PC-3 (cell line): ENCODE results near the gene NELFA. TPM values are rescaled to one million over a fixed set of nuclear protein-coding genes. Genes with fewer than 3 reads are reported as not detected.

Experiments
- ATAC-seq: fragments of 200-7000 bp; cut with Tn5 transposase; 2 replicates; pipeline ENCODE4 v1.9.1; 2020; ENCODE audit warnings: mild to moderate bottlenecking, moderate library complexity
- BruUV-seq: library from RNA; stranded (reverse); fragments of 400-500 nt; replicated peaks from 2 replicates; lab custom pipeline; 2021; lab: Mats Ljungman, UMichigan
- CTCF ChIA-PET: fragments of 300-600 bp; sonication (Branson Sonifier 250); formaldehyde crosslinking; loops from one replicate; lab custom pipeline; 2022; ENCODE audit warnings: antibody characterized with exemption; lab: Charles Lee
- POLR2A ChIA-PET: fragments of 300-600 bp; sonication (Branson Sonifier 250); formaldehyde crosslinking; loops from one replicate; lab custom pipeline; 2022; ENCODE audit warnings: antibody characterized with exemption; ENCODE audit not compliant: unreplicated experiment; lab: Charles Lee
- DNase-seq: peaks from one replicate; pipeline ENCODE4 v3.0.0-alpha.2; 2015
- H2AFZ ChIP-seq: fragments of 300-600 bp; sonication (generic); 2 replicates; pipeline ENCODE4 v1.6.0; 2016; ENCODE audit warnings: antibody characterized with exemption, low read length
- H3F3A ChIP-seq: fragments of 300-600 bp; sonication (generic); one replicate; pipeline ENCODE4 v1.6.0; 2017; ENCODE audit warnings: antibody characterized with exemption, low read length, control low read depth, mild to moderate bottlenecking; ENCODE audit not compliant: unreplicated experiment
- H3K27ac ChIP-seq: fragments of 300-600 bp; sonication (generic); 2 replicates; pipeline ENCODE4 v1.5.1; 2016; ENCODE audit warnings: mild to moderate bottlenecking, low read length
- H3K27me3 ChIP-seq: fragments of 300-600 bp; sonication (generic); 2 replicates; pipeline ENCODE4 v1.6.1; 2016; ENCODE audit warnings: low read length, mixed read lengths
- H3K36me3 ChIP-seq: fragments of 300-600 bp; sonication (generic); 2 replicates; pipeline ENCODE4 v1.6.1; 2016; ENCODE audit warnings: low read depth, mixed run types, low read length, mixed read lengths
- H3K4me1 ChIP-seq: fragments of 300-600 bp; sonication (generic); 2 replicates; pipeline ENCODE4 v1.5.1; 2016; ENCODE audit warnings: low read length; ENCODE audit not compliant: insufficient read depth
- H3K4me2 ChIP-seq: fragments of 300-600 bp; sonication (generic); 2 replicates; pipeline ENCODE4 v1.6.0; 2016; ENCODE audit warnings: low read length
- H3K4me3 ChIP-seq: fragments of 300-600 bp; sonication (generic); 2 replicates; pipeline ENCODE4 v1.5.1; 2016; ENCODE audit warnings: mild to moderate bottlenecking, low read length, mixed read lengths
- H3K79me2 ChIP-seq: fragments of 300-600 bp; sonication (generic); 2 replicates; pipeline ENCODE4 v1.6.1; 2017; ENCODE audit warnings: low read length, mixed read lengths
- H3K9ac ChIP-seq: fragments of 300-600 bp; sonication (generic); 2 replicates; pipeline ENCODE4 v1.6.0; 2016; ENCODE audit warnings: mild to moderate bottlenecking, low read length
- H3K9me2 ChIP-seq: fragments of 300-600 bp; sonication (generic); replicated peaks from 2 replicates; pipeline ENCODE4 v1.6.1; 2016; ENCODE audit warnings: mixed run types, low read length, mixed read lengths
- H3K9me3 ChIP-seq: fragments of 300-600 bp; sonication (generic); 2 replicates; pipeline ENCODE4 v1.6.1; 2016; ENCODE audit warnings: low read length, mixed read lengths
- H4K20me1 ChIP-seq: fragments of 300-600 bp; sonication (generic); 2 replicates; pipeline ENCODE4 v1.6.1; 2016; ENCODE audit warnings: low read length, mixed read lengths
- CTCF ChIP-seq: fragments of 300-600 bp; sonication (generic); conservative IDR thresholded peaks from 2 replicates; pipeline ENCODE4 v1.5.1; 2017; ENCODE audit warnings: antibody characterized with exemption, low read depth, mild to moderate bottlenecking, low read length
- EZH2 ChIP-seq: fragments of 300-600 bp; sonication (generic); IDR thresholded peaks from one replicate; pipeline ENCODE4 v1.6.1; 2017; ENCODE audit warnings: antibody characterized with exemption, mild to moderate bottlenecking, low read length; ENCODE audit not compliant: unreplicated experiment
- EZH2phosphoT487 ChIP-seq: fragments of 300-600 bp; sonication (generic); IDR thresholded peaks from 2 replicates; pipeline ENCODE4 v1.6.1; 2018; ENCODE audit warnings: mild to moderate bottlenecking, antibody characterized with exemption, low read length, borderline replicate concordance
- intact Hi-C: fragments of 100-400 bp; cut with micrococcal nuclease; formaldehyde crosslinking; loops from 2 replicates; pipeline ENCODE4 v1.9.0; 2023
- total RNA-seq: library from RNA; depleted of rRNA; stranded (reverse); fragments of >200 nt; gene quantifications from 2 replicates; pipeline ENCODE4 v1.2.3, GENCODE V29; 2014

The NELFA gene
- total RNA-seq, 1 experiment from 2014 or later, result 30.0 TPM

DNA sequence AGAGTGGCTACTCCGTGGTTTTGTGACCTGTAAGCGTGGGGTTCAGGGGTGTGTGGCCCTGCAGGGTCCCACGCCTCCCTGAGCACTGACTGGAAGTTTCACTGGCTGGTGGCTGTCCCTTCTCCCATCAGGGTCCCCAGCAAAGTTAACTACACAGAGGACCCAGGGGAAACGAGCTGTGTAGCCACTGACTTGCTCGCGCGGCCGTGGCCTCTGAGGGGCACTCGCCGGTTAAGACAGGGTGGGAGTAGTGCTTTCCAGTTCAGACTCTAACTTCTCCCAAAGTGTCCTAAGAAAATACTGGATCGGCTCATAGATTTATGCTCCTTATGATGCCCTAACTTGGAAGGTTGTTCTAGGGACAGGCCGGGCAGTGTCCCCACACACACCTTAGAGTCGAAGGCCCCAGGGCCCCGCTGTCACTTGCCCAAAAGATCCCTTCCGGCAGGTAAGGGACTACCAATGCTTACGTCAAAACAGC, 28.2 kb downstream of the NELFA start:
- no peak for DNase-seq
- no peak for ATAC-seq
- Histone ChIP-seq H3K36me3 (peaks cover 21% of the 10 kb centered on the region), H3K4me2 (no peak overlapping the region), H3K4me1 (no peaks in the 10 kb centered on the region), H3K9me3 (no peaks in the 10 kb centered on the region), H3K79me2 (no peaks in the 10 kb centered on the region), H3K27ac (no peak overlapping the region), H3K9ac (no peak overlapping the region), H3K27me3 (no peaks in the 10 kb centered on the region), H3F3A (no peaks in the 10 kb centered on the region), H3K4me3 (no peak overlapping the region), H2AFZ (no peak overlapping the region), H4K20me1 (no peaks in the 10 kb centered on the region), H3K9me2 (no peaks in the 10 kb centered on the region)
- intact Hi-C loops, result no loop called here
- ChIA-PET POLR2A (no interaction called here), CTCF (no interaction called here)
- TF ChIP-seq EZH2, result no peak
- TF ChIP-seq EZH2phosphoT487, result no peak
- TF ChIP-seq CTCF, result no peak
- no TSS peak for BruUV-seq

GRCh38 chr4:1979477-1980196, 29.1 kb downstream of the NELFA start:
- peaks cover 22% of the 10 kb centered on the region for H3K36me3 ChIP-seq
- no peaks in the 10 kb centered on the region for H3K4me1 ChIP-seq
- no peaks in the 10 kb centered on the region for H3K27me3 ChIP-seq
- no peak overlapping the region for H3K4me2 ChIP-seq
- H4K20me1 ChIP-seq, result no peaks in the 10 kb centered on the region
- no peak overlapping the region for H3K4me3 ChIP-seq
- H3K79me2 ChIP-seq, result no peaks in the 10 kb centered on the region
- no peaks in the 10 kb centered on the region for H3F3A ChIP-seq
- TF ChIP-seq EZH2, result no peak
- no peak for TF ChIP-seq CTCF
- TF ChIP-seq EZH2phosphoT487, result no peak
- H3K27ac ChIP-seq, result no peak overlapping the region
- no TSS peak for BruUV-seq
- no peak overlapping the region for H2AFZ ChIP-seq
- H3K9me3 ChIP-seq, result no peaks in the 10 kb centered on the region
- ChIA-PET POLR2A (no interaction called here), CTCF (interaction anchor here (0.6 kb wide), 1 partner anchor 957 kb away, joined by 3 read pairs; no protein-coding TSS in a partner anchor)
- no peak for ATAC-seq
- H3K9me2 ChIP-seq, result no peaks in the 10 kb centered on the region
- no peak overlapping the region for H3K9ac ChIP-seq
- no peak for DNase-seq
- intact Hi-C loops, result no loop called here
